IPS-NIHi7 (cell line): Measurements from ENCODE around the gene CFAP43.

ENCODE experiments used
- DNase-seq: peaks from one replicate; pipeline ENCODE4 v3.0.0; 2012; ENCODE audit warnings: mixed read lengths; ENCODE audit errors: extremely low spot score

Gene CFAP43

DNA sequence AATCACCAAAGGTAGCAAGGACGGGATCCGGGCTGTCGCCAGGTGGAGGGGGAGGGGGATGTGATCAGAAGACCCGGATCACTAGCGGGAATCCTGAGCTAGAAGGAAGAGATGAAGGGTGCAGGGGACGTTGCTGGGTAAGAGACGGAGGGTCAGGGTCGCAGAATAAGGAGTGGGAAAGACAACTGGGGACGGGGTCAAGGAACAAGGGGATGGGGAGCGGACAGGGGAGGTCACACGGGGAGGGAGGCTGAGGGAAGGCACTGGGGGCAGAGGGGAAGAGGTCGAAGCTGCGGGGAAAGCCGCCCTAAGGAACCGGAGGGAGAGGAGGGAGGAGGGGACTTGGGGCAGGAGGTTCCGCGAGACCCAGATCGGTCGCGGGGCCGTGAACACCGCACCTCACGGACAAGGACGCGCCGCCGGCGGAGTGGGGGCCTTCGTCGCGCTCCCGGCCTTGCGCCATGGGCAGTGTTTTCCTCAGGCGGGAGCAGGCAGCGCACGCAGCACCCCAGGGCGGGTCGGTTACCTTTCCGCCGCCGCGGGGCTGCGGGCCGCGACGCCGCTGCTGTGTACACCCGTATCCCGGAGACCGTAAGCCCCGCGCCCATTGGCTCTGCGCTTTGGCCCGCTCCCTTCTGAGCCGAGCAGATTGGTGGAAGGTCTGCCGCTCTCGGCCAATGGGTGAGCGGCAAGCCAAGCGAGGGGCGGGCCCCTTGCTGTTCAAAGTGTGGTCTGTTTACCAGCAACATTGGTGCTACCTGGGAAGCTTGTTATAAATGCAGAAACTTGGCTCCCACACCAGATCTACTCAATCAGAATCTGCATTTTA lies at the start of gene CFAP43:
TSS of gene CFAP43 (minus strand) at position 581 of the 829 bp plus-strand sequence. CDS start at position 463, 118 bp downstream.
- DNase-seq: peak; percentile 99

- no peak for DNase-seq
Measured at GRCh38 chr10:104281694-104282093, 49.5 kb upstream of the CFAP43 start.

DNA sequence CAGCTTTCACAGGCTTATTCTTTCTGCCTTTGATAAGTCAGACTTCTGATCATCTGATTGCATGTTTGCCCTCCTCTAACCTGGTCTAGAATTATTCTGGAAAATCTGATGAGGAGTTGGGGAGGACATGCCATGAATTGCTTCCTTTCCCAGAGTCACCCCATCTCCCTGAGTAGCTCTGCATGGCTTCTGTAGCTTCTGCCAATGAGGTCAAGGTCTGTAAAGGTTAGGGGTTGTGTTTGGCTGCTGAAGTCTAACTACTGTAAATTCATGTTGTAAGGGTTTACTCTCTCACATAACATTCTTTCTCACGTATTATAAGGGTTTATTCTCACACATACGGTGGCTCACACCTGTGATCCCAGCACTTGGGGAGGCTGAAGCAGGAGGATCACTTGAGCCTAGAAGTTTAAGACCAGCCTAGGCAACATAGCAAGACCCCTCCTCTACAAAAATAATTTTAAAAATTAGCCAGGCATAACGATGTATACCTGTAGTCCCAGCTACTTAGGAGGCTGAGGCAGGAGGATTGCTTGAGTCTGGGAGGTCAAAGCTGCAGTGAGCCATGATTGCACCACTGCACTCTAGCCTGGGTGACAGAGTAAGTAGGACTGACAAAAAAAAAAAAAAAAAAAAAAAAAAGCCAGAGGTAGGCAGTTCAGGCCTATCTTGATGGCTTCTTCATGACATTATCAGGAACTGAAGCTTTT lies 47.5 kb upstream of the CFAP43 start:
- no peak for DNase-seq

GRCh38 chr10:104277785-104278184 lies 45.6 kb upstream of the CFAP43 start:
- no peak for DNase-seq

GRCh38 chr10:104276192-104276591 lies 44.0 kb upstream of the CFAP43 start:
- DNase-seq: no peak

DNA sequence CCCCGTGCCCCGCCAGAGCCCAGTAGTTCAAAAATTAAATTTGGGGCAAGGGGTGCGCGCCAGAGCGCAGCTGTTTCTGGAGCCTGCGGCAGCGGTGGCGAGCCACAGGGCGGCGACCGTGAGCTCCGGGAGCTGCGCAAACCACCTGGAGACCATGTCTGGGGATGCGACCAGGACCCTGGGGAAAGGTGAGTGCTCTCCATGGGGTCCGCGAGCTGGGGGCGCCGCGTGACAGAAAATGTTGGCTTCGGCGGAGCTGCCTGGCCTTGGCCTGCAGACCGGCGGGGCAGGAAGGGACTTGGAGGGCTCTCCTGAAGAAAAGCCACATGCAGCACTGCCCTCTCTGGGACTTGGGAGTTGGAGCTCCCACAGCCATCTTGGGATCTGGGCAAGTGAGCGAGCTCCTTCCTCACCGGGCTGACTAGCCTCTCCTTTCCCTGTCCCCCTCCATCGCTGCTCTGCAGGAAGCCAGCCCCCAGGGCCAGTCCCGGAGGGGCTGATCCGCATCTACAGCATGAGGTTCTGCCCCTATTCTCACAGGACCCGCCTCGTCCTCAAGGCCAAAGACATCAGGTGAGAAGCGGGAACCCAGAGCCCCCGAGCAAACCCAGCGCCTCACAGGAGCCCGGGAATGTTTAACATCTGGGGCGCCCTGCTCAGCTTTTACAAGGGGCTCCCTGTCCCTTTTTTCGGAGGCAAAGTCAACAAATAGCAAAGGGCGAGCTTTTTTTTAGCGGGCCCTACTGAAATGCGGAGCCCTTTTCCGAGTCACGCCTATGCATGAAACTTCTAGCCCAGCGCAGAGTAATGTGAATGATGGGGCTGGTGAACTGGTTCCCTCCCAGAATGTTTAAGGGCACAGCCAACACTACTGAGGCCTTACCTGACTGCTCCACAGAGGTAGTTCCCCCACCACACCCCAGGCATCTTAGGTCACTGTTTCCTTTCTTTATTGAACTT lies 42.9 kb upstream of the CFAP43 start:
- DNase-seq: peak; percentile 87

- no peak for DNase-seq
Measured at GRCh38 chr10:104273899-104274575, 41.9 kb upstream of the CFAP43 start.

DNA sequence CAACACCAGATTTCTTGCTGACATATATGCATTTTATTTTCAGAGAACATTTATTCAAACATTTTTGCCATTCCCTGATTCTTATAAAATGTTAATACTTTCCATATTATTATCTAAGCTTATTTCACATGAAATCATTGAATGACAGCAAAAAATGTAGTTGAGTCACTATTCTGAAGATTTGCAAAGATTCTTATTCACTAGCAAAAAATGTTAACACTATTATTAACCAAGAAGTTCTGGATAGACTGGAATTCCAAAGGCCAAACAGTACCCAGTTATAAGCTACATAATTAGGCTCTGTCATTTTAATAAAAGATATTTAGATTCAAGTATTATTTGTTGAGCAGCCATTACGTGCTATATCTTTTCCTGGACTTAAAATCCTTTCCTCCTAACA lies 41.1 kb upstream of the CFAP43 start:
- DNase-seq: no peak

DNA sequence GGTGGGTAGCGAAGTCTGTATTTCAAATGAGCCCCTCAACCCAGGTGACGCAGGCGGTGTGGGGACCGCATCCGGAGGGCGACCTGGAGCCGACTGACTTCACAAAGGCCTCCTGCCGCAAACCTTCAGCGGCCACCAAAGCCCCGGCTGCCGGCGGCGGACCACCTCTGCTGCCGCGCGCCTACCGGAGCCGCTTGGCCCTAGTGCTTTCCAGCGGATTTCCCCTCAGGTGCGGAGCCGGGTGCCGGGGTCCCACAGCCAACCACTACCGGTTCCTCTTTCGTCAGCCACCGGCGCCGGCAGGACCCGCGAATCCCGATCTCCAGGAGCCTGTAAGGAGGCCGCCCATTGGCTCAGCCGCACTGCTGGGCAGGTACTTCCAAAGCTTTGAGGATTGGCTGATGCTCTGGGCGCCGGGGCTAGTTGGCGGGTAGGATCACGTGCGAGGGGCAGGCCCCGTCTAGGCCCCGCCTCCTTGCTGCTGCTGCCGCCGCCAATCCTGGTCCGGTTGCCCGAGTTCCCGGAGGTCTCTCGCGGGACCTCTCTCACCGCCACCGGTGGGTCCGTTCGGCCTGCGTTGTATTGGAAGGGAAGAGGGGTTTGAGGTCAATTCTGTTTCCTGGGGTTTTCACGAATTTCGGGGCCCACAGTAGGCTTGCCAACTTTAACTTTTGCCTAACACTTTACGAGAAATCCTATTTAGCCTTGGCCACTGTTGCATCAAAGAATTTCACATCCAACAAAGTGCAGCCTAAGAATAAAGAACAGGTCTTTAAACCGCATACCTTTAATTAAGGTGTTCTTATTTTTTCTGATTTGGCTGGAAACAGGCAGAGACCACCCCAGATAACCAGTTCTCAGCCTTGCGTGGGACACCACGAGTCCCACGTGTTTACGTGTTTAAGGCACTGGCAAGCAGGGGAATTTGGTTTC lies 36.8 kb upstream of the CFAP43 start, which contains the start of gene GSTO2:
TSS of gene GSTO2 (plus strand) at position 472 of the 933 bp plus-strand sequence. CDS start 5,732 bp downstream, outside the sequence.
- DNase-seq: peak; percentile 100

DNA sequence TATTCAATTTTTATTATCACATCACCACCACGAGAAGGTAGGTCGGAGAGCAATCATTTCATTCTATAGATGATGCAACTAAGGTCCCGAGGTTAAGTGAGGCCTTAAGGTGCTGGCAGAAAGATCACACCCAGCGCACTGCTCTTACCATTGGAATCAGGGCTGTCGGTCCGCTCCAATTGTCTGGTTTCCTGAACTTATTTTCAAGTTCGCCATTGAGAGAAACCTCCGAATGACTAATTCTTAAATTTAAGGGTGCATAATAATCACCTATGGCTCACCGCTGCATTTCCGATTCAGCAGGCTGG lies 36.2 kb upstream of the CFAP43 start:
- no peak for DNase-seq

- DNase-seq: no peak
Measured at GRCh38 chr10:104267721-104268404, 35.7 kb upstream of the CFAP43 start.

DNA sequence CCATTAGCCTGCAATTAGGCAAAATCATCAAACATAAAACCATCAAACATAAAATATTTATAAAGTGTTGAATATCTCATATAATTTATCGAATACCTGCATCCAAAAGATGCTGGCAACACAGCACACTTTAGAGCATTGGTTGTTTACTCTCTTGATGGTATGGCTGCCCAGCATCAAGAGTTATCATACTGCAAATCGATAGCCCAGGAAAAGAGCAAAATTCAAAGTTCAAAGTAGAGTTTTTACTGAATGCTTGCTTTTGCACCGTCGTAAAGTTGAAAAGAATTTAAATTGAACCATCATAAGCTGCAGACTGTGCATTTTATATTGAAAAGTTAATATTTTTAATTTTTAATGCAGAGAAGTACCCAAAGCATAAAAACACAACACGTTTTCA lies 32.6 kb upstream of the CFAP43 start:
- DNase-seq: no peak

DNA sequence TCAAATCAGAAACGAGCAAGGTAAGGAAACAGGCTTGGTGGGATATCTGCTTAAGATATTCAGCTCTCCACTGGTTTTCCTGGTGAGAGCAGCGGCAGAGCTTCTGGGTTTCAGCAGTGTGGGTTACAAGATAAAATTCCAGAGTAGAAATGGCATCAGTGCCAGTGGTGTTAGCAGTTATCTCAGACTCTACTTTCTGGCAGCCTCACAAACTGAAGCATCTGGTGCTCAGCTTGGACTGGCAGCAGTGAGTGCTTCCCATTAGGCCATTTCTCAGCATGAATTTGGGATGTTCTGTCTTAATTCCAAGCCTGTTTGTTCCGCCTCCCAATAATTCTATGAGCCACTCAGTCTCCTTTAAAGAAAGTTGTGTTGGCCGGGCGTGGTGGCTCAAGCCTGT lies 29.9 kb upstream of the CFAP43 start:
- no peak for DNase-seq

GRCh38 chr10:104260775-104261115 lies 28.6 kb upstream of the CFAP43 start:
- DNase-seq: no peak

DNA sequence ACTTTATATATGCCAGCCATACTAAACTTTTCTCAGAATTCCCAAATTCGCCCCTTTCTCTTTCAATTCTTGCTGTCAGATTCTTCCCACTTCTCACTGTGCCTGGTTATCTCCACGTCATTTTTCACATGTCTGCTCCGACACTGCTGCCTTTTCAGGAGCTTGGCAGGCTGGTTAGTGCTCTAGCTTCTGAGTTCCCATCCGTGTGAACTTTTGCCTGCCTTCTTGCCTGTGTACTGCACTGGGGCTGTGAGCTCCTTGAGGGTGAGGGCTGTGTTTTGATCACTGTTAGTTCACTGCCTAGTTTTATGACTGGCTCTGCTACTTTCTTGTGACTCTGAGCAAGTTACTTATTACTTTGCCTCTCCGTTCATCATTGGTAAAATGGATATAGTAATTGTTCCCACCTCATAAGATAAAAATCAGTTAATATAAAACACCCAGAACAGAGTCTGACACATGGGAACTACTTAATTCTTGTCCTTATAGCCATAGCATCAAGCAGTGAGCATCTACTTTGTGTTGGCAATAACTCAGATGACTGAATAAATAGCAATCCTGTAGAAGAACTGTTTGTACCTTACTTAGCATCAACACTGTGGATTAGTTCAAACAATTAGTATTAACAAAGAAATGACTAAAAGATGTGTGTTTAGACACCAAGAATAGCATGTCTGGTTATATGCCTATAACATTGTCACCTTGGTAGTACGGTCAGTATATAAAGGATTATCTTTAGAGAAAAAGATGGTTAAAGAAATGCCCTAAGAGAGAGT lies 28.0 kb upstream of the CFAP43 start:
- DNase-seq: no peak

GRCh38 chr10:104259456-104259855 lies 27.3 kb upstream of the CFAP43 start:
- DNase-seq: no peak

DNA sequence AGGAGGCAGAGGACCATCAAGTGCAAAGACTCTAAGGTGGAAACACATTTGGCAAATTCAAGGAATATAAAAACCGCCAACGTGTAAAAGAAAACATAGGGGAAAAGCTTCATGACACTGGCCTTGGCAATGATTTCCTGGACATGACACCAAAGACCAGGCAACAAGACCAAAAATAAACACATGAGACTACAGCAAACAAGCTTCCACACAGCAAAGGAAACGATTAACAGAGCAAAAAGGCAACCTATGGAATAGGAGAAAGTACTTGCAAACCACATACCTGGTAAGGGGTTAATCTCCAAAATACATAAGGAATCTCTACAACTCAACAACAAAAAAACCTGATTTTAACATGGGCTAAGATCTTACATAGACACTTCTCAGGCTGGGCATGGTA lies 26.0 kb upstream of the CFAP43 start:
- DNase-seq: no peak

DNA sequence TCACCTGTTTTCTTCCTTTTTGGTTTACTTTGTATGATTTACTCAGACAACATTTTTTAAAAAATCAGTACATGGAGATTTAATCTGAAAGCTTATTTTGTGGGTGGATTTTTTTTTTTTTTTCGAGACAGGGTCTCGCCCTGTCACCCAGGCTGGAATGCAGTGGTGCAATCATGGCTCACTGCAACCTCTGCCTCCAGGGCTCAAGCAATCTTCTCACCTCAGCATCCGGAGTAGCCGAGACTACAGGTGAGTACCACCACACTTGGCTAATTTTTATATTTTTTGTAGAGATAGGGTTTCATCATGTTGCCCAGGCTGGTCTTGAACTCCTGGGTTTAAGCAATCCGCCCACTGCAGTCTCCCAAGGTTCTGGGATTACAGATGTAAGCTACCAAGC lies 25.1 kb upstream of the CFAP43 start:
- no peak for DNase-seq

DNA sequence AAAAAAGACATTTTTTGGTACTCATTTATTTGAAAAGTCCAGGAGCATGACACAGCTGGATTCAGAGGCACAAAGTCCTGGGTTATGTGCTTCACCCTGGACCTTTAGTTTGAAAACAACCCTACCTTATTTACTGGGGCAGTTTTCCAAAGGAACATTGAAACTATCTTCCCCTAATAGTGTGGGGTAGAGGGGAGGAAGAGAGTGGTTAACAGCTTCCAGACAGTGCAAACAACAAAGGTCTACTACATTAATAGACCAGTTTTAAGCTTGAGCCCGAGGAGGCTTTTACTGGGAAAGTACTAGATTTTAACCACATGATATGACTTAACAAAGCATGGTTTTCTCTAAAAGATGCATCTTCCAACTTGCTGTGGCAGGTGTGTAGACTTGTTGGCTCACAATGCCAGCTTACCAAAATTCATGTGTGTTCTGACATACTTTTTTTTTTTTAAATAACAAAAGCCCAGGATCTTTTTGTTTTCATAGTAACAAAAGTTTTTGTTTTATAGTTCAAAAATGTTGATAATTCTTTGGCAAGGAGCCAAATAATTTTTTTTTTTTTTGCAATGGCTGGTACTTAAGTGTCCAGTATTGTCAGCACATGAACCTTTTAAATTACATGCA lies 24.3 kb upstream of the CFAP43 start:
- DNase-seq: no peak
